ENCODE results near the gene ACRBP. TPM values are rescaled to one million over a fixed set of nuclear protein-coding genes. Genes with fewer than 3 reads are reported as not detected.
A peak's percentile ranks its signal among the peaks of the same experiment; 100 is the strongest.

Gene ACRBP
- total RNA-seq (2014; rRNA removed; shearing (Covaris generic)) (not detected in 2 replicates), polyA plus RNA-seq (2016; fragmentation: Nextera tagmentation; extraction: Ambion mirVana) (not detected in 2 replicates)

DNA sequence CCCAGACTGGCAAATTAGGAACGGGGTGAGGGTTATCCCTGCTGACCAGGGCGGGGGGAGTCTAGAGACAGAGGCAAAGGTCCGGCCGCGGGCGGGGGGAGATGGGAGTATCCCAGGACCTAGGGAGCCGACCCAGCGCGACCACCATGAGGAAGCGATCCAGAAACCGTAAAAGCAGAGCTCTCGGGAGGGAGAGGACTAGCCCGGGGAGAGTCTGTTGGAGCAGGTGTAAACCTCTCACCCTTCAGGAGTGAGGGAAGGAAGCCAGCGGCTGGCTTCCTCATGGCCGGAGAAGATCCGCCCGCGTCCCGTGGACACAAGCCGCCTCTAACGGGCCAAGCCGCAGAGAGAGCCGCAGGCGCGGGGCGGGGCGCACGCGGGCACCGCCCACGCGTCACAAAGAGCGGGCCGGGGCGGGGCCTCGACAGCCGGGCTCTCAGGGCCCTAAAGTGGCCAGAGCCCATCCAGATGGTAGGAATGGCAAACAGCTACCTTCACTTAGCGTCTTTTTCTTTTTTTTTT lies at the start of gene ACRBP:
ACRBP (minus strand) TSS at position 350 of the 522 bp plus-strand sequence; CDS start at position 284, 66 bp downstream.
- Histone ChIP-seq H3K36me3 (ENCODE audit: low read depth) (peaks cover 7% of the 10 kb centered on the region; the same call in 1 of the 2 replicates), H3F3A (ENCODE audit: insufficient read depth) (no peaks in the 10 kb centered on the region), H3K9me2 (ENCODE audit: insufficient read depth) (no peaks in the 10 kb centered on the region), H3K27ac (no peak within 1 kb of the TSS), H4K20me1 (ENCODE audit: insufficient read depth) (no peaks in the 10 kb centered on the region), H2AFZ (no peak within 1 kb of the TSS), H3K4me3 (peak within 1 kb of the TSS; percentile 45; the same call in 1 of the 2 replicates), H3K4me1 (ENCODE audit: insufficient read depth) (no peaks in the 10 kb centered on the region), H3K79me2 (ENCODE audit: insufficient read depth) (no peaks in the 10 kb centered on the region), H3K9ac (no peak within 1 kb of the TSS), H3K9me3 (ENCODE audit: low read depth) (no peaks in the 10 kb centered on the region), H3K27me3 (replicated peaks; ENCODE audit: insufficient read depth) (no peaks in the 10 kb centered on the region), H3K4me2 (ENCODE audit: unreplicated experiment) (peak within 1 kb of the TSS; percentile 40)
- TF ChIP-seq EZH2 (IDR thresholded peaks at IDR 0.05; ENCODE audit: insufficient read depth, poor library complexity, severe bottlenecking), result no peak
- TF ChIP-seq EZH2phosphoT487 (IDR thresholded peaks at IDR 0.05; ENCODE audit: insufficient read depth, low read depth), result no peak
- in situ Hi-C loops (cut with MboI), result no loop called here
- WGBS, 2 experiments (ENCODE audit: low coverage in 1 of 2, low lambda C conversion rate in 2 of 2, missing lambda C conversion rate in 2 of 2), result 9 to 11% methylated on average over 38 of the region's 38 CpGs
- DNase-seq, result peak; percentile 78

DNA sequence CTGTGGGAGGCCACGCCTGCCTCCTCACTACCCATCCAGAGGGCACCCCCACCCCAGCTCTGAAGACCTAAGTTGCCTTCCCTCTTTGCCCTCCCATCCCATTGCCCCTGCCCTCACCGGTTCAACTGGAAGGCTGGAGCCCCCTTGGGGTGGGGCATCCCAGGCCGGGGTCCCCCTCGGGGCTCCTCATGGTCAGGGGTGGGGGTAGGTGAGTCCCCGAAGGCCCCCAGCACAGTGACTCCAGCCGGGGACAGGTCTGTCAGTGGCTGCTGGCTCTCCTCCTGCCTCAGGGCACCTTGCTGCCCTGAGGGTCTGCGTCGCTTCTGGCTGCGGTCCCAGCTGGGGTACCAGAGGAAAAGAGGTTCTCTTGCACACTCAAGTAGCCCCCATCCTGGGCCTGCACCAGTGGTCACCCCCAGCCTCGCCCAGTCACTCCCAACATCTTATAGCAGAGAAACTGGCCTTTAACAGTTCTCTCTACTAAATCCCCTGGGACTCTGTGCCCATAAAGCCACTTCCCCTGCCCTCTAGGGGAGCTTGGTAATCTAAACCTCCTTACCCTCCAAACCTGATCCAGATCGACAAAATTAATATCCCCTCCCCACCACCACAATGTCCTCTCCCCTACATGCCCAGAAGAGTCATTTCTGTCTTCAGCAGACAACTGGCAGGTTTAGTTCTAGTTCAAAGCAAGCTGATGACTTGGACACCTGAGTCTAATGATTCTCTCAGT lies 48.2 kb upstream of the ACRBP start:
- Histone ChIP-seq H3K9me3 (ENCODE audit: low read depth) (no peaks in the 10 kb centered on the region), H3K9me2 (ENCODE audit: insufficient read depth) (no peaks in the 10 kb centered on the region), H3K4me3 (no peak overlapping the region), H4K20me1 (ENCODE audit: insufficient read depth) (no peaks in the 10 kb centered on the region), H3K4me1 (ENCODE audit: insufficient read depth) (peaks cover 7% of the 10 kb centered on the region; the same call in 1 of the 2 replicates), H3K79me2 (ENCODE audit: insufficient read depth) (peaks cover 3% of the 10 kb centered on the region), H3K4me2 (ENCODE audit: unreplicated experiment) (no peak overlapping the region), H2AFZ (no peak overlapping the region), H3K36me3 (ENCODE audit: low read depth) (no peaks in the 10 kb centered on the region), H3K27me3 (replicated peaks; ENCODE audit: insufficient read depth) (0 out of 2 replicates have a peak, but pooled peaks cover 4% of the 10 kb centered on the region), H3F3A (ENCODE audit: insufficient read depth) (no peaks in the 10 kb centered on the region), H3K9ac (no peak overlapping the region), H3K27ac (no peak overlapping the region)
- WGBS, 2 experiments (ENCODE audit: low coverage in 1 of 2, low lambda C conversion rate in 2 of 2, missing lambda C conversion rate in 2 of 2), result 44 to 63% methylated on average over 8 of the region's 11 CpGs
- DNase-seq, result no peak
- TF ChIP-seq EZH2phosphoT487 (IDR thresholded peaks at IDR 0.05; ENCODE audit: insufficient read depth, low read depth), result no peak
- TF ChIP-seq EZH2 (IDR thresholded peaks at IDR 0.05; ENCODE audit: insufficient read depth, poor library complexity, severe bottlenecking), result no peak
- in situ Hi-C loops (cut with MboI), result no loop called here

GRCh38 chr12:6694701-6695100 lies 47.5 kb upstream of the ACRBP start:
- TF ChIP-seq EZH2phosphoT487 (IDR thresholded peaks at IDR 0.05; ENCODE audit: insufficient read depth, low read depth) (no peak), EZH2 (IDR thresholded peaks at IDR 0.05; ENCODE audit: insufficient read depth, poor library complexity, severe bottlenecking) (no peak)
- no peaks in the 10 kb centered on the region for H3K9me2 ChIP-seq (ENCODE audit: insufficient read depth)
- H3K36me3 ChIP-seq (ENCODE audit: low read depth), result no peaks in the 10 kb centered on the region
- H3K9me3 ChIP-seq (ENCODE audit: low read depth), result no peaks in the 10 kb centered on the region
- no peaks in the 10 kb centered on the region for H3F3A ChIP-seq (ENCODE audit: insufficient read depth)
- no peak for DNase-seq
- in situ Hi-C loops (cut with MboI), result no loop called here
- peaks cover 10% of the 10 kb centered on the region for H3K79me2 ChIP-seq (ENCODE audit: insufficient read depth)
- no peaks in the 10 kb centered on the region for H4K20me1 ChIP-seq (ENCODE audit: insufficient read depth)
- no peak overlapping the region for H3K4me2 ChIP-seq (ENCODE audit: unreplicated experiment)
- H3K4me1 ChIP-seq (ENCODE audit: insufficient read depth), result peaks cover 12% of the 10 kb centered on the region
- no peak overlapping the region for H3K9ac ChIP-seq
- 69 to 75% methylated on average over 9 of the region's 9 CpGs for WGBS, 2 experiments (ENCODE audit: low coverage in 1 of 2, low lambda C conversion rate in 2 of 2, missing lambda C conversion rate in 2 of 2)
- no peak overlapping the region for H3K27ac ChIP-seq
- H2AFZ ChIP-seq, result no peak overlapping the region
- no peak overlapping the region for H3K4me3 ChIP-seq
- H3K27me3 ChIP-seq (replicated peaks; ENCODE audit: insufficient read depth), result 0 out of 2 replicates have a peak, but pooled peaks cover 4% of the 10 kb centered on the region

GRCh38 chr12:6693832-6694355 lies 46.7 kb upstream of the ACRBP start:
- Histone ChIP-seq H3K9ac (no peak overlapping the region), H3K27me3 (replicated peaks; ENCODE audit: insufficient read depth) (no peaks in the 10 kb centered on the region), H3K9me2 (ENCODE audit: insufficient read depth) (no peaks in the 10 kb centered on the region), H3K9me3 (ENCODE audit: low read depth) (no peaks in the 10 kb centered on the region), H3K27ac (no peak overlapping the region), H4K20me1 (ENCODE audit: insufficient read depth) (no peaks in the 10 kb centered on the region), H3K4me2 (ENCODE audit: unreplicated experiment) (no peak overlapping the region), H3K4me3 (no peak overlapping the region), H3K79me2 (ENCODE audit: insufficient read depth) (peaks cover 14% of the 10 kb centered on the region), H3F3A (ENCODE audit: insufficient read depth) (no peaks in the 10 kb centered on the region), H3K36me3 (ENCODE audit: low read depth) (no peaks in the 10 kb centered on the region), H2AFZ (no peak overlapping the region), H3K4me1 (ENCODE audit: insufficient read depth) (peaks cover 12% of the 10 kb centered on the region)
- in situ Hi-C loops (cut with MboI), result no loop called here
- TF ChIP-seq EZH2 (IDR thresholded peaks at IDR 0.05; ENCODE audit: insufficient read depth, poor library complexity, severe bottlenecking), result no peak
- no peak for TF ChIP-seq EZH2phosphoT487 (IDR thresholded peaks at IDR 0.05; ENCODE audit: insufficient read depth, low read depth)
- no peak for DNase-seq
- 45 to 52% methylated on average over 4 of the region's 4 CpGs for whole genome bisulfite sequencing, 2 experiments (ENCODE audit: low coverage in 1 of 2, low lambda C conversion rate in 2 of 2, missing lambda C conversion rate in 2 of 2)
